HK-2 (cell line): ENCODE results near the gene THRA.

Experiments
- DNase-seq: peaks from one replicate; pipeline ENCODE4 v3.0.0-alpha.2; 2018; ENCODE audit not compliant: unreplicated experiment

THRA gene

DNA sequence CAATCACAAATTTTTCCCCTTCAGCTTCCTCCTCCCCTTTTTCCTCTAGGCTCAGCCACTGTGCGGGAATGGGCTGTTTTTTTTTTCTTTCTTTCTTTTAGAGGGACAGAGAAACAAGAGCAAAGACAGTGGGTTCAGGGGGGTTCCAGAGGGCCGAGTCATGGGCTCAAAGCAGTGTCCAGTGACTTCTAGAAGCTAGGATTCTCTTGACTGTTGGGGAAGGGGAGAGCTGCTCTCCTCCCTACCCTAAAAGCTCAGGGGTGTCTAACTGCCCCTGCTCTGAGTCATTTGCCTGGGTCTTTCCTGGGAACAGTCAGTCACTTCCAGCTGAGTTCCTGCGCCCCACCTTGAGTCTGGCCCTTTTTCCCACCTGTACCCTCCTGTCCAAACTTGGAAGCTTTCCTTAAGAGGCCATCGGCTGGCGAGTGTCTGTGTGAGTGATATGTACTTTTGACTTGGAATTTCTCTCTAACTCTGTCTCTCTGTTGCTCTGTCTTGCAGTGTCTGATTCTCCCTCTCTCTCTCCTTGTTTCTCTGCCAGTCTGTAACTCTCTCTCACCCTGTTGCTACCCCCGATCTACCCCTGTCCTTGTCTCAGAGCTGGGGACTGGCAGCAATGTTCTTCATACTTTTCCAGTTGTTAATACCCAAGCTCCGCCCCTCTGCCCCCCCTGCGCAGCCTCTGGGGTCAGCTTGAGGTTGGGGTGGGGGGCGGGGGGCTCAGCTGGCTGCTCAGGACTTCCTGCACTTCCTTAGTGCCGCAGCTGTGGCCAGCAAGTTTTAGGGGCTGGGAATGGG is 2.4 kb downstream of the THRA start:
- no peak for DNase-seq

- no peak for DNase-seq
Measured at GRCh38 chr17:40065769-40066510, 3.2 kb downstream of the THRA start.

- no peak for DNase-seq
Measured at GRCh38 chr17:40067710-40068109, 4.9 kb downstream of the THRA start.

DNA sequence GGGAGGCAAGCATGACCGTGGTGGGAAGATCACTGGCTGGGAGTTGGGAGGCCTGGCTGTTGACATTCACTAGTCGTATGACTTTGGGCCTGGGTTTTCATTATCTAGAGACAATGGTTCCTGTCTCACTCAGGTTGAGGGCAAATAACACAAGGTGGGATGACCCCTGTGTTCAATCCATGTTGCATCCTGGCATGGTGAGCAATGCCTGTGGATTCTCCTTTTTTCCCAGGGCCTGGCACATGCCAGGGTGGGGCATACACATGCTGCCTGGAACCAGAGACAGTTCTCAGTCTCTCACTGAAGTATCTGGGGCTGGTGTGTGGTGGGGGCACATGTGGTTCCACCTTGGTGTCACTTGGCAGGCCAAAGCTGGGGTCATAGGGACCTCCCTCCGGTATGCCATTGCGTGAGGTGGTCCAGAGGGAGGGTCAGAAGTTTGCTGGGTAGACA is 5.4 kb downstream of the THRA start:
- no peak for DNase-seq

DNA sequence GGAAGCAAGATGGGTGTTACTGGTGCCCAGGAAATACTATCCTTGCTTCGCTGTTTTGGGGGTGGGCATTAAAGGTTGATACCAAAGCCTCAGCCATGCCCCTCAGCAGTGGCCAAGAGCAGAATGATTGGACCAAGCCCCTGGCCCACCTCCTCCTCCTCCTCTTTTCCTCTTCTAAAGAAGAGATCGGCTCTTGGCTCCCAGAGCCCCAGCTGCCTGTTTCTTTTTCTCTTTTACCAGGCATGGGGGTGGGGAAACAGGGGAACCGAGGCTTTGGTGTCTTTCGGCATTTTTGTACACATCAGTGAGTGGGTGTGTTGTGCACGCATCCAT is 5.8 kb downstream of the THRA start:
- DNase-seq = no peak

- peak; percentile 55 for DNase-seq
Measured at GRCh38 chr17:40068917-40069750, 6.4 kb downstream of the THRA start.

DNA sequence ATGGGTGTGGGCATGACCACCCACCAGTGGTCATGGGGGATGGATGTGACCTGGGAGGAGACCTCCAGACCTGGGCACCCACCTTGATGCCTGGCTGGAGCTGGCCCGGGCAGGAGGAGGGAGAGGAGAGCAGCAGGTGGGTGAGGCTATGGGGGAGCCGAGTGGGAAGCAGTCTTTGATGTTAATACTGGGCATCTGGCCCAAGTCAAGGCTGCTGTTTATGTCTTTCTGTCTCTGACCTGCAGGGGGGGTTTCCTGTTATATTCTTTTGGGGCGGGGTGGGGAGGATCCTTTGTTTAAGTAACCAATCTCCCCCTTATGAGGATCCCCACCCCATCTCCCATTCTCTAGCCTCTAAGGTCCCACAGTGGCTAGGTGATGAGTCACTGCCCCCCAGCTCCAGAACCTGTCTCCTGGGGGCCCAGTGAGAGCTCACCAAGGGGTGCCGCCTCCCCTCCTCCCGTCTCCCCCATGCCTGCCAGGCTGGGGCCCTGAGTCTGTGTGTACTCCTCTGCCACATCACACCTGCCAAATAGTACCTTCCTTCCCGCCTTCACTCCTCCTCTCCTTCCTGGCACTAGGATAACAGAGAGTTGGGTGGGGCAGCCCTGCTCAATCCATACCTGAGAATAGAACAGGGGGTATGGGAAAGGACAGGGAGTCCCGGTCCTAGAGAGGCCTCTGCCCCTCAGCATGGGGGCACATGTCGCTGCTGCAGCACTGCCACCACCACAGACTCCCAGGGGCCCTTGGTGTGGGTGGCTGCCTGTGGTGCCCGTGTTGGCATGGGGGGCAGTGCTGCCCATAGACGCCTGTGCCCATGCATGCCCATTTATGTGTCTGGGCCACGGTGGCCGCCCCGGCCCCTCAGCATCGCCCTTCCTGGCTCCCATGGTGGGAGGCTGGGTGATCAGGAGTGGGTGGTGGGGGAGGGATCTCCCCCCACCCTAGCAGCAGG is 7.3 kb downstream of the THRA start:
- DNase-seq = no peak

GRCh38 chr17:40070709-40071312 is 8.0 kb downstream of the THRA start:
- no peak for DNase-seq

GRCh38 chr17:40071313-40072039 is 8.7 kb downstream of the THRA start:
- DNase-seq = no peak

DNA sequence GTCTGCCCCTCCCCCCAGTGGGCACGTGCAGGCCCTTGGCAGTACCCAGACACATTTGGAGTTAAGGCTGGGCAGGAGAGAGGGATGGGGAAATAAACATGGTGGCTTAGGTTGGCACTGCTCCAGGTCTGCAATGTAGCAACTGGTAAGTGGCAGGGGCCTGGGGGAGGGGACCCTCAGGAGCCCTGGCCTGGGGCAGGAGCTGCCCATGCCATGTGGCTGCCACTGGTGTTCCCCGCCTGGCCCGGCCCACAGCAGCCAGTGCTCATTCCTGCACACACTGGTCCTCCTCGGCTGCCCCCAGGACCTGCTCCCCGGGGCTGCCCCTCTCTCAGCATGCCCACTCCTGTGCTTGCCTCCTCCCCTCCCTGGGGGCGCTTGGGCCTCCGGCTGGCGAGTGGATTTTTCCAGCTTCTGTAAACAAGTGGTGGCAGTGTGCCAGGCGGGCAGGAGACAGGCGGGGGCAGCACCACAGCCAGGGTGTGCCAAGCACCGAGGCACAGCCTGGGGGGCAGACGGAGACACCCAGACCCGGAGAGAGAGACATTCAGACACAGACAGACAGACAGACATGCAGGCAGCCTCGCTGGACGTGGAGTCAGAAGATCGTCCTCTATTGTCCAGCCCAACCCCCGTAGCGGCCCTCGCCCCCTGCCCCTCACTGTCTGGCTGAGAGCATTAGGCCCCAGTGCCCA is 9.4 kb downstream of the THRA start:
- no peak for DNase-seq

GRCh38 chr17:40072735-40073346 is 10.1 kb downstream of the THRA start:
- DNase-seq = no peak

- no peak for DNase-seq
Measured at GRCh38 chr17:40073454-40074174, 10.8 kb downstream of the THRA start.

DNA sequence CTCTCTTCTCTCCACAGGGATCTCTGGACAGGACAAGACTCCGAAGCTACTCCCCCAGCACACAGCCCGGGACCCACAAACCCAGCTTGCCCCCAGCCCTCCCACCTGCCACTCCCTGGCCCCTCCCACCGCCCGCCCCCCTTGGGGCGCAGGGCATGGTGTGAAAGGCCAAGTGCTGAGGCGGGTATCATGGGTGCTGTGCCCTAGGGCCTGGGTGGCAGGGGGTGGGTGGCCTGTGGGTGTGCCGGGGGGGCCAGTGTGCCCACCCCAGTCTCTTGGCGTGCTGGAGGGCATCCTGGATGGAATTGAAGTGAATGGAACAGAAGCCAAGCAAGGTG is 11.4 kb downstream of the THRA start:
- DNase-seq = no peak

DNA sequence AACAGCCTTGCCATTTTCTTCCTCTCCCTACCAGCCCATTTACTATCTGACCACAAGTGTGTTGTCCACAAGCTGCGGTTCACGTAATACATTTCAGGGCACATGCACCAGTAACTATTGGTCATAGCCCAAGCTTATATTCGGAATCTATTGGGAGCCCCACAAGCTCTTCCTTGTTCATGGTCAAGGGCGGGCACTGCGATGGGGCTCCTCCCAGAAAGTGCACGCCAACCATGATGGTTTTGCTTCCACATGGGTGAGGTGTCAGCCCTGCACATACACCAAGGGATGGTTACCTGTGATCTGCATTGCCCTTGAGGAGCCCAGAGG is 12.1 kb downstream of the THRA start:
- no peak for DNase-seq

DNA sequence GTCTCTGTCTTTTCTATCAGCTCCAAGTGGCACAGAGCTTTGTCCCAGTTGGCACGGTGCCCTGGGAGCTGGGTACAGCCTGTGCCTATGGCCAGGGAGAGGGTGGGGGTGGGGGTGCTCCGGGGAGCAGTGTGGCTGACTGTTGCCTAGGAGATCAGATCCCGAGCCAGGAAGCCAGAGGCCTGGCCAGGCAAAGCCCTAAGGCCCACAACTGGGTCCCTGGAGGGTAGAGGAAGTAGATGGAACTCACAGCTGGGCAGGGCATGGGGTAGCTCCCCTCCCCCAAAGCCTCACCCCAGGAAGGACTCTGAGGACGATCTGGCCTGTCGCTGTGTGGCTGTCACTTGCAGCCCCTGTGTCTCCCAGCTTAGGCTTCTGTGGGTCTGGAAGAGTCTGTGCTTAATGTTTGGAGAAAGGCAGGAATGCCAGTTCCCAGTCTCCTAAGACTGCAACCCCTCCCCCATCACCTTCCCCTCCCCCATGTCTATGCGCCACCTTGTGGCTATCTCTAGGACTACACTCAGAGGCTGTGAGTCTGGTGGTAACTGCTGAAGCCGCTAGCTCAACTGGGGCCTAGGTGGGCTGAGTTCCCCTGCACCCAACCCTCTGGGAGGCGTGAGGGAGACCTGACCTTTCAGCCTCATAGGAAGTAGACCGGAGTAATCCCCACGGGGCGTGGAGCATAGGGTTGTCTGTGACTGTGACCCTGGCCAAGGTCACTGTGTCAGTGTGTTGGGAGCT is 12.6 kb downstream of the THRA start:
- peak; percentile 57 for DNase-seq

- no peak for DNase-seq
Measured at GRCh38 chr17:40075942-40076498, 13.3 kb downstream of the THRA start.

GRCh38 chr17:40076591-40076990 is 13.8 kb downstream of the THRA start:
- DNase-seq = no peak

DNA sequence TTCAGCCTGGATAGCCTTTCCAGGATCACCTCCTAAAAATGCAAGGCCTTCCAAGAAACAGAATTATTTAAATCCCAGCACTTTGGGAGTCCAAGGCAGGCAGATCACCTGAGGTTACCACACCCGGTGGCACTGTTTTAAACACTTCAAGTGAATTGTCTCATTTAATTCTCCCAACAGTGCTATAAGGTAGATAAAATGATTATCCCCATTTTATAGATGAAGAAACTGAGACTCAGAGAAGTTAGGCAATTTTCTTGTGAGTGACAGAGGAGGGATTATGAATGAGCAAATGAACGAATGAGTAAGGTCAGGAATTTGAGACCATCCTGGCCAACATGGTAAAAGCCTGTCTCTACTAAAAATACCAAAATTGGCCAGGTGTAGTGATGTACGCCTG is 16.8 kb downstream of the THRA start:
- no peak for DNase-seq
